Measurements from ENCODE around the gene PCNX3.

Gene PCNX3

GRCh38 chr11:65580756-65581155, 34.8 kb upstream of the PCNX3 start:
- DNase-seq, result no peak

- no peak for DNase-seq
Observed at GRCh38 chr11:65581928-65582327, 33.6 kb upstream of the PCNX3 start.

GRCh38 chr11:65583589-65583988, 32.0 kb upstream of the PCNX3 start:
- no peak for DNase-seq

GRCh38 chr11:65584106-65584505, 31.5 kb upstream of the PCNX3 start:
- DNase-seq, result no peak

GRCh38 chr11:65584723-65585171, 30.8 kb upstream of the PCNX3 start:
- DNase-seq, result no peak

GRCh38 chr11:65585396-65586246, 30.0 kb upstream of the PCNX3 start:
- DNase-seq, result no peak

- no peak for DNase-seq
Observed at GRCh38 chr11:65586247-65586630, 29.3 kb upstream of the PCNX3 start.

- DNase-seq, result no peak
Observed at GRCh38 chr11:65586676-65587075, 28.9 kb upstream of the PCNX3 start.

- DNase-seq, result peak; percentile 9
Observed at GRCh38 chr11:65588199-65589054, 27.1 kb upstream of the PCNX3 start.

GRCh38 chr11:65589444-65590239, 25.9 kb upstream of the PCNX3 start:
- no peak for DNase-seq

- no peak for DNase-seq
Observed at GRCh38 chr11:65590240-65590738, 25.3 kb upstream of the PCNX3 start.

- no peak for DNase-seq
Observed at GRCh38 chr11:65591939-65592857, 23.4 kb upstream of the PCNX3 start.

GRCh38 chr11:65592858-65593517, 22.6 kb upstream of the PCNX3 start:
- DNase-seq, result no peak

GRCh38 chr11:65593518-65594414, 21.8 kb upstream of the PCNX3 start:
- DNase-seq, result no peak

GRCh38 chr11:65595131-65595530, 20.4 kb upstream of the PCNX3 start:
- no peak for DNase-seq

- DNase-seq, result no peak
Observed at GRCh38 chr11:65595543-65596281, 19.9 kb upstream of the PCNX3 start, which contains the start of gene KCNK7. Gene KCNK7, minus strand, starts transcription at chr11:65595800. Its CDS starts 28 bp downstream, at chr11:65595772.

GRCh38 chr11:65596520-65596919, 19.1 kb upstream of the PCNX3 start:
- no peak for DNase-seq

GRCh38 chr11:65598258-65598699, 17.3 kb upstream of the PCNX3 start:
- no peak for DNase-seq

Data from NCI-H146 (cell line).